HFFc6 (cell line): Measurements from ENCODE around the gene TMEM179. TPM values are rescaled to one million over a fixed set of nuclear protein-coding genes. Genes with fewer than 3 reads are reported as not detected.

Experiments
- DNase-seq: peaks from one replicate; pipeline ENCODE4 v3.0.0-alpha.2; 2018
- H3K27ac Mint-ChIP-seq: 2 replicates; pipeline ENCODE4 v1.8.0; 2020; ENCODE audit warnings: mild to moderate bottlenecking, mixed read lengths
- H3K27me3 Mint-ChIP-seq: 2 replicates; pipeline ENCODE4 v1.8.0; 2021; ENCODE audit warnings: mild to moderate bottlenecking, moderate library complexity, mixed read lengths; ENCODE audit not compliant: insufficient read depth
- H3K36me3 Mint-ChIP-seq: 2 replicates; pipeline ENCODE4 v1.8.0; 2021; ENCODE audit warnings: low read depth, mixed read lengths
- H3K4me1 Mint-ChIP-seq: 2 replicates; pipeline ENCODE4 v1.8.0; 2020; ENCODE audit warnings: low read depth, mixed read lengths
- H3K4me3 Mint-ChIP-seq: 2 replicates; pipeline ENCODE4 v1.8.0; 2020; ENCODE audit warnings: mild to moderate bottlenecking, moderate library complexity, mixed read lengths
- H3K9me3 Mint-ChIP-seq: 2 replicates; pipeline ENCODE4 v1.8.0; 2020; ENCODE audit warnings: mild to moderate bottlenecking, mixed read lengths
- CTCF ChIP-seq: fragments of 200-600 bp; sonication (generic); IDR thresholded peaks from 2 replicates; pipeline ENCODE4 v1.5.0; 2021; ENCODE audit warnings: antibody characterized with exemption, mild to moderate bottlenecking
- total RNA-seq, 6 experiments: library from RNA; stranded (reverse); fragmentation: NEBNext Ultra II Directional; extraction: Animal tissue kit (Norgen Biotek cat#: 25700); gene quantifications; 2 replicates in 1 of 6; 3 replicates in 5 of 6; pipeline ENCODE4 v1.2.3, GENCODE V29; 2021

Gene TMEM179
- total RNA-seq, 6 experiments from 2014 or later, result not detected

- Mint-ChIP-seq H3K9me3 (no peaks in the 10 kb centered on the region; the same call in 1 of the 2 replicates), H3K4me3 (no peak overlapping the region), H3K27ac (no peak overlapping the region), H3K4me1 (no peaks in the 10 kb centered on the region), H3K27me3 (peaks cover 15% of the 10 kb centered on the region), H3K36me3 (no peaks in the 10 kb centered on the region)
- DNase-seq, result no peak
- no peak for TF ChIP-seq CTCF
Observed at GRCh38 chr14:104632781-104633180, 28.2 kb upstream of the TMEM179 start.

GRCh38 chr14:104624939-104625338, 20.4 kb upstream of the TMEM179 start:
- H3K4me3 Mint-ChIP-seq, result no peak overlapping the region
- no peaks in the 10 kb centered on the region for H3K4me1 Mint-ChIP-seq
- DNase-seq, result no peak
- TF ChIP-seq CTCF, result no peak
- H3K27me3 Mint-ChIP-seq, result peaks cover 39% of the 10 kb centered on the region
- no peak overlapping the region for H3K27ac Mint-ChIP-seq
- no peaks in the 10 kb centered on the region for H3K36me3 Mint-ChIP-seq
- H3K9me3 Mint-ChIP-seq, result peaks cover 6% of the 10 kb centered on the region; the same call in 1 of the 2 replicates

DNA sequence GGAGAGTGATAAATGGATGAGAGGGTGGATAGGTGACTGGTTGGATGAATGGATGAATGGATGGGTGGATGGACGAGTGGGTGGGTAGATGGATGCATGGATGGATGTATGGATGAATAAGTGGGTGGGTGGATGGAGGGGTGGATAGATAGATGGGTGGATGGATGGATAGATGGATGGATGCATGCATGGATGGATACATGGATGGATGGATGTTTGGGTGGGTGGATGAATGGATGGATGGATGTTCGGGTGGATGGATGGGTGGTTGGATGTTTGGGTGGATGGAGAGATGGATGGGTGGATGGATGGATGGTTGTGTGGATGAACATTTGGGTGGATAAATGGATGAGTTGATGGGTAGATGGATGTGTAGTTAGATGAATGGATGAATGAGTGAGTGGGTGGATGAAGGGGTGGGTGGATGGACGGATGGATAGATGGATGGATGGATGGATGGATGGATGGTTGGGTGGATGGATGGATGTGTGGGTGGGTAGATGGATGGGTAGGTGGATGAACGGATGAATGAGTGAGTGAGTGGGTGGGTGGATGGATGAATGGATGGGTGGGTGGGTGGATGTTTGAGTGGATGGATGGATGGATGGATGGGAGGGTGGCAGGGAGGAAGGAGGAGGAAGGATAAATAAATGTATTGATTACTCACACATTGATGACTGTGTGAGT, 9.7 kb upstream of the TMEM179 start:
- Mint-ChIP-seq H3K4me3 (no peak overlapping the region), H3K27me3 (peaks cover 8% of the 10 kb centered on the region), H3K4me1 (no peaks in the 10 kb centered on the region), H3K9me3 (no peaks in the 10 kb centered on the region; the same call in 1 of the 2 replicates), H3K36me3 (no peaks in the 10 kb centered on the region), H3K27ac (no peak overlapping the region)
- DNase-seq, result no peak
- no peak for TF ChIP-seq CTCF

- Mint-ChIP-seq H3K27ac (no peak overlapping the region), H3K4me1 (no peaks in the 10 kb centered on the region), H3K36me3 (no peaks in the 10 kb centered on the region), H3K27me3 (peaks cover 16% of the 10 kb centered on the region), H3K4me3 (no peak overlapping the region), H3K9me3 (no peaks in the 10 kb centered on the region)
- no peak for TF ChIP-seq CTCF
- no peak for DNase-seq
Observed at GRCh38 chr14:104611881-104612280, 7.3 kb upstream of the TMEM179 start.

- H3K36me3 Mint-ChIP-seq, result no peaks in the 10 kb centered on the region
- no peak for TF ChIP-seq CTCF
- no peak overlapping the region for H3K4me3 Mint-ChIP-seq
- H3K4me1 Mint-ChIP-seq, result no peaks in the 10 kb centered on the region
- H3K27me3 Mint-ChIP-seq, result peaks cover 19% of the 10 kb centered on the region
- H3K9me3 Mint-ChIP-seq, result no peaks in the 10 kb centered on the region
- no peak for DNase-seq
- no peak overlapping the region for H3K27ac Mint-ChIP-seq
Observed at GRCh38 chr14:104610749-104611310, 6.3 kb upstream of the TMEM179 start.
